Naive thymus-derived CD4-positive, alpha-beta T cell (primary cell): Measurements from ENCODE around the gene SPTBN4. TPM values are rescaled to one million over a fixed set of nuclear protein-coding genes. Genes with fewer than 3 reads are reported as not detected.

ENCODE experiments used
- ATAC-seq: fragments of 150-1000 bp; cut with Tn5 transposase; 2 replicates; pipeline ENCODE4 v1.10.0; 2021; ENCODE audit warnings: mild to moderate bottlenecking, moderate library complexity
- CTCF ChIA-PET: fragments of 350-600 bp; sonication (Branson Sonifier 250); formaldehyde crosslinking; loops from one replicate; lab custom pipeline; 2021; ENCODE audit warnings: antibody characterized with exemption; lab: Charles Lee
- POLR2A ChIA-PET: fragments of 350-600 bp; sonication (Branson Sonifier 250); formaldehyde crosslinking; loops from one replicate; lab custom pipeline; 2021; ENCODE audit warnings: antibody characterized with exemption, inconsistent platforms; lab: Charles Lee
- DNase-seq, 9 donors: peaks; one replicate each; pipeline versions ENCODE4 v3.0.0 to v3.0.0-alpha.2; 2020 to 2022; ENCODE audit warnings: mixed read lengths in 1 of 9
- H3K27ac ChIP-seq: one replicate; pipeline ENCODE4 v1.7.0; 2013; ENCODE audit warnings: mild to moderate bottlenecking, low read depth, low read length, moderate library complexity
- H3K27me3 ChIP-seq, 2 donors: one replicate each; pipeline ENCODE4 v1.7.0; 2013; ENCODE audit warnings: low read length in 2 of 2, mild to moderate bottlenecking in 2 of 2, moderate library complexity in 2 of 2; ENCODE audit not compliant: control insufficient read depth in 2 of 2, insufficient read depth in 2 of 2
- H3K36me3 ChIP-seq, 3 experiments: 1 replicate in 2 of 3; 2 replicates in 1 of 3; pipeline ENCODE4 v1.7.0; 2013; ENCODE audit warnings: low read length in 3 of 3, mild to moderate bottlenecking in 3 of 3, moderate library complexity in 1 of 3; ENCODE audit not compliant: insufficient read depth in 3 of 3, control insufficient read depth in 2 of 3
- H3K4me1 ChIP-seq, 2 donors: one replicate each; pipeline ENCODE4 v1.7.0; 2013; ENCODE audit warnings: low read length in 2 of 2, mild to moderate bottlenecking in 2 of 2, moderate library complexity in 1 of 2; ENCODE audit not compliant: control insufficient read depth in 2 of 2, insufficient read depth in 2 of 2
- H3K4me3 ChIP-seq: 2 replicates; pipeline ENCODE4 v1.7.0; 2013; ENCODE audit warnings: mild to moderate bottlenecking, low read length
- H3K9me3 ChIP-seq, 3 experiments: 1 replicate in 2 of 3; 2 replicates in 1 of 3; pipeline ENCODE4 v1.7.0; 2013; ENCODE audit warnings: low read length in 3 of 3; ENCODE audit not compliant: control insufficient read depth in 2 of 3
- H3K27ac Mint-ChIP-seq, 9 donors: one replicate each; pipeline ENCODE4 v1.8.0; 2020 to 2022; ENCODE audit warnings: mixed read lengths in 9 of 9, mild to moderate bottlenecking in 8 of 9, moderate library complexity in 5 of 9, inconsistent platforms in 2 of 9
- H3K27me3 Mint-ChIP-seq, 5 donors: one replicate each; pipeline ENCODE4 v1.8.0; 2021 to 2022; ENCODE audit warnings: mixed read lengths in 5 of 5, mild to moderate bottlenecking in 1 of 5
- H3K36me3 Mint-ChIP-seq, 5 donors: one replicate each; pipeline ENCODE4 v1.8.0; 2020 to 2022; ENCODE audit warnings: mixed read lengths in 5 of 5, mild to moderate bottlenecking in 3 of 5, inconsistent platforms in 1 of 5
- H3K4me1 Mint-ChIP-seq, 7 donors: one replicate each; pipeline ENCODE4 v1.8.0; 2020 to 2022; ENCODE audit warnings: mixed read lengths in 7 of 7, mild to moderate bottlenecking in 3 of 7, inconsistent platforms in 1 of 7
- H3K4me3 Mint-ChIP-seq, 10 donors: one replicate each; pipeline ENCODE4 v1.8.0; 2020 to 2022; ENCODE audit warnings: mild to moderate bottlenecking in 10 of 10, mixed read lengths in 10 of 10, moderate library complexity in 6 of 10, inconsistent platforms in 2 of 10
- H3K9me3 Mint-ChIP-seq, 11 donors: one replicate each; pipeline ENCODE4 v1.8.0; 2020 to 2022; ENCODE audit warnings: mixed read lengths in 11 of 11, mild to moderate bottlenecking in 4 of 11, inconsistent platforms in 1 of 11, moderate library complexity in 1 of 11
- intact Hi-C, 2 donors: fragments of 100-400 bp; cut with micrococcal nuclease; formaldehyde crosslinking; loops; one replicate each; pipeline ENCODE4 v1.15.1; 2023
- polyA plus RNA-seq, 2 donors: library from polyadenylated mRNA; unstranded; fragments of 300-500 nt; fragmentation: Illumina TruSeq; gene quantifications; one replicate each; pipeline ENCODE4 v1.2.3, GENCODE V29; 2021
- total RNA-seq, 6 experiments: library from RNA in 5 of 6; stranded (reverse) in 5 of 6; gene quantifications; 1 replicate in 5 of 6; 2 replicates in 1 of 6; pipeline ENCODE4 v1.2.3 and lab custom pipeline; 2021 to 2026

The SPTBN4 gene
- total and polyA plus RNA-seq, 7 experiments from 2014 or later: 0.20 to 1.5 (median 0.66) TPM; not detected in 1

DNA sequence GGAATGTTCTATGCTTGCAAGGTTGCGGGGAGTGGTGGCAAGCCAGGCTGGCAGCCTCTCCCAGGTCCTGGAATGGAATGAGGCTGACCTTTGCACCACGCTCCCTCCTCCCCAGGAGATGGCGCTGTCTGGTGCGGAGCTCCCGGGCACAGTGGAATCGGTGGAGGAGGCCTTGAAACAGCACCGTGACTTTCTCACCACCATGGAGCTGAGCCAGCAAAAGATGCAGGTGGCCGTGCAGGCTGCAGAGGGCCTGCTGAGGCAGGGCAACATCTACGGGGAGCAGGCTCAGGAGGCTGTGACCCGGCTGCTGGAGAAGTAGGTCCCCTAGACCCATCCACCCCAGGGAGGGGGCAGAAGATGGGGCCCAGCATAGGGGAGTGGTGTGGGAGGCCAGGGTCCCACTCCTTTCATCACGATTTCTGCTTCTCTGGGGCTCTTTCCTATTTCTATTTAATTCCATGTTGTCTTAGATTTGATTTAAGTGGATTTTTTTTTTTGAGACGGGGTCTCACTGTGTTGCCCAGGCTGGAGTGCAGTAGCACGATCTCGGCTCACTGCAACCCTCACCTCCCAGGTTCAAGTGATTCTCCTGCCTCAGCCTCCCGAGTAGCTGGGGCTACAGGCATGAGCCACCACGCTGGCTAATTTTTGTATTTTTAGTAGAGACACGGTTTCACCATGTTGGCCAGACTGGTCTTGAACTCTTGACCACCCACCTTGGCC, 56.7 kb downstream of the SPTBN4 start:
- ChIA-PET POLR2A (interaction anchor here (0.6 kb wide), 1 partner anchor 52 kb away, joined by 3 read pairs; no protein-coding TSS in a partner anchor), CTCF (interaction anchor here (0.6 kb wide), 1 partner anchor 387 kb away, joined by 3 read pairs; no protein-coding TSS in a partner anchor)
- DNase-seq (peak in 4 of 9 donors; percentile 19 to 56 (median 26)), ATAC-seq (peak; percentile 87)
- Histone ChIP-seq H3K27ac (no peak overlapping the region), H3K4me3 (no peak overlapping the region), H3K4me1 (no peaks in the 10 kb centered on the region), H3K9me3 (no peaks in the 10 kb centered on the region), H3K27me3 (no peaks in the 10 kb centered on the region), H3K36me3 (no peaks in the 10 kb centered on the region)
- Mint-ChIP-seq H3K4me1 (peaks cover 0 to 12% (median 5%) of the 10 kb centered on the region in 7 donors), H3K4me3 (no peak overlapping the region), H3K27me3 (peaks cover 11 to 23% (median 19%) of the 10 kb centered on the region in 5 donors), H3K27ac (no peak overlapping the region), H3K36me3 (peaks cover 0 to 4% (median 0%) of the 10 kb centered on the region in 5 donors), H3K9me3 (peaks cover 0 to 4% (median 0%) of the 10 kb centered on the region in 11 donors)
- intact Hi-C loops: loop anchor here in 1 of 2 donors (2.0 to 10.0 kb wide), 2 partner anchors 59 to 219 kb away; partner anchors contain the start of gene BLVRB

DNA sequence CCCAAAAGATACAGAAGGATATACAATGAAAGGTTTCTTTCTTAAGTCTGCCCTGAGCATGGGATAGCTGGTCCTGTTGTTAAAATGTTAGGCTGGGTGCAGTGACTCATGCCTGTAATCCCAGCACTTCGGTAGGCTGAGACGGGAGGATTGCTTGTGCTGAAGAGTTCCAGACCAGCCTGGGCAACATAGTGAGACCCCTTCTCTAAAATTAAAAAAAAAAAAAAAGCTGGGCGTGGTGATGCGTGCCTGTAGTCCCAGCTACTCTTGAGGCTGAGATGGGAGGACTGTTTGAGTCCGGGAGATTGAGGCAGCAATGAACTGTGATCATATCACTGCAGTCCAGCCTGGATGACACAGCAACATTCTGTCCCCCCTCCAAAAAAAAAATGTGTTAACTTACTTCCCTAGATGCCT, 57.3 kb downstream of the SPTBN4 start:
- no peak overlapping the region for H3K4me3 Mint-ChIP-seq
- intact Hi-C loops: loop anchor here in 1 of 2 donors (10.0 kb wide), 1 partner anchor 219 kb away; no protein-coding TSS in a partner anchor
- DNase-seq (no peak), ATAC-seq (no peak)
- peaks cover 0 to 4% (median 0%) of the 10 kb centered on the region in 5 donors for H3K36me3 Mint-ChIP-seq
- Histone ChIP-seq H3K9me3 (no peaks in the 10 kb centered on the region), H3K4me1 (peaks cover 0 to 5% of the 10 kb centered on the region in 2 donors), H3K4me3 (no peak overlapping the region), H3K36me3 (no peaks in the 10 kb centered on the region), H3K27ac (no peak overlapping the region), H3K27me3 (no peaks in the 10 kb centered on the region)
- H3K4me1 Mint-ChIP-seq: peaks cover 0 to 11% (median 4%) of the 10 kb centered on the region in 7 donors
- ChIA-PET POLR2A (no interaction called here), CTCF (interaction anchor here (0.6 kb wide), 2 partner anchors 67 to 388 kb away, joined by 3 read pairs; no protein-coding TSS in a partner anchor)
- no peak overlapping the region for H3K27ac Mint-ChIP-seq
- peaks cover 9 to 20% (median 13%) of the 10 kb centered on the region in 5 donors for H3K27me3 Mint-ChIP-seq
- peaks cover 0 to 6% (median 0%) of the 10 kb centered on the region in 11 donors for H3K9me3 Mint-ChIP-seq

DNA sequence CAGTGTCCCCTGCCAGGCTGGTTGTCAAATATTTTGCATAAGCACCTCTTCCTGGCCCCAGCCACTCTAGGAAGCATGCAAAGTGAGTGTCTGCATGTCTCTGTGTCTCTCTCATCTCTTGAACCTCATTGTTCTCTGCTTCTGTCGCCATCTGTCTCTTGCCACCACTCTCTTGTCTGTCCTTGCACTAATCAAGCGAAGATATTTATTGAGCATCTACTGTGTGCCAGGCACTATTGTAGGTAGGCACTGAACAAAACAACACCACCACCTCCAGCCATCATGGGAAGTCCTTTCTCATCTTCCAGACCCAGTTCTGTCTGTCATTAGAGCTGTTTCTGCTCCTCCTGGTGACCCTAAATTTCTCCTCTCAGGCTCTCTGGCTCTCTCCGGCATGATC, 57.9 kb downstream of the SPTBN4 start:
- Mint-ChIP-seq H3K4me1 (peaks cover 3 to 14% (median 6%) of the 10 kb centered on the region in 7 donors), H3K4me3 (no peak overlapping the region), H3K36me3 (peaks cover 0 to 4% (median 0%) of the 10 kb centered on the region in 5 donors), H3K27me3 (peaks cover 7 to 18% (median 13%) of the 10 kb centered on the region in 5 donors), H3K9me3 (peaks cover 0 to 6% (median 0%) of the 10 kb centered on the region in 11 donors), H3K27ac (no peak overlapping the region)
- ChIA-PET POLR2A (no interaction called here), CTCF (interaction anchor here (0.6 kb wide), 1 partner anchor 67 kb away, joined by 3 read pairs; no protein-coding TSS in a partner anchor)
- ATAC-seq (no peak), DNase-seq (no peak)
- Histone ChIP-seq H3K36me3 (no peaks in the 10 kb centered on the region), H3K27me3 (no peaks in the 10 kb centered on the region), H3K9me3 (no peaks in the 10 kb centered on the region), H3K4me3 (no peak overlapping the region), H3K4me1 (peaks cover 4 to 10% of the 10 kb centered on the region in 2 donors), H3K27ac (no peak overlapping the region)
- intact Hi-C loops: loop anchor here (5.0 to 10.0 kb wide), 3 partner anchors 220 to 738 kb away; partner anchors contain the start of gene HNRNPUL1 (in 1 of the 2)

DNA sequence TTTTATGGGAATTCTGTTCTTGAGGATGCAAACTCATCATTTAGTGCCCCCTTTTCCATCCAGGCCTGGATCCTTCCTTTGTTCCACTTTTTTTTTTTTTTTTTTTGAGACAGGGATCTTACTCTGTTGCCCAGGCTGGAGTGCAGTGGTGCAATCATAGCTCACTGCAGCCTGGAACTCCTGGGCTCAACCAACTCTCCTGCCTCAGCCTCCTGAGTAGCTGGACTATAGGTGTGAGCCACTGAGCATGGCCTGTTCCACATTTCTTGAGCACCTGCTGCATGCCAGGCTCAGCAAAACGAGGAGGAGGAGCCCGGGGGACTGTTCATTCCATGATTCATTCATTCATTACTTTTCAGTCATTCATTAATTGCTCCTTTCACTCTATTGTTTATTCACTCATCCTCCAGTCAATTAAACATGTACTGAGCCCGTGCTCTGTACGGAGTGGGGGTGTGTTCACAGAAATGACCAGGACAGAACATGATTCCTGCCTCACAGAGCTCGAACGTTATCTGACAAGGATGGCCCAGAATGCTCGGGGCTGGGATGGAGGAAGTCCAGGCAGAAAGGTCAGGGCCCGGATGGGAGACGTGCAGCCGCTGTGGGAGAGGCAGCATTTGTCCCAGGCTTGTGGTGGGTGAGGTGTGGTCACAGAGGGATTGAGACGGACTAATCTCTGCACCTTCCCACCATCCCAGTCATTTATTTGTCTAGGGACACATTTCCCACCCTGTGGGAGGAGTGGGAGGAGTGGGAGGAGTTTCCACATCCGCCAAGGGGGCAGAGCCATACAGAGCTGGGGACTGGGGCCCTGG, 58.6 kb downstream of the SPTBN4 start:
- Mint-ChIP-seq H3K4me3 (no peak overlapping the region), H3K27me3 (peaks cover 2 to 14% (median 9%) of the 10 kb centered on the region in 5 donors), H3K36me3 (peaks cover 0 to 4% (median 0%) of the 10 kb centered on the region in 5 donors), H3K27ac (no peak overlapping the region), H3K4me1 (peaks cover 5 to 14% (median 9%) of the 10 kb centered on the region in 7 donors), H3K9me3 (peaks cover 0 to 6% (median 0%) of the 10 kb centered on the region in 11 donors)
- DNase-seq (no peak), ATAC-seq (no peak)
- intact Hi-C loops: loop anchor here (5.0 to 10.0 kb wide), 3 partner anchors 221 to 737 kb away; partner anchors contain the start of gene HNRNPUL1 (in 1 of the 2)
- H3K4me1 ChIP-seq: peaks cover 9 to 16% of the 10 kb centered on the region in 2 donors
- H3K36me3 ChIP-seq: no peaks in the 10 kb centered on the region
- H3K27me3 ChIP-seq: no peaks in the 10 kb centered on the region
- ChIA-PET CTCF (interaction anchor here (0.7 kb wide), 1 partner anchor 344 kb away, joined by 4 read pairs; no protein-coding TSS in a partner anchor), POLR2A (no interaction called here)
- no peaks in the 10 kb centered on the region for H3K9me3 ChIP-seq
- no peak overlapping the region for H3K4me3 ChIP-seq
- no peak overlapping the region for H3K27ac ChIP-seq

DNA sequence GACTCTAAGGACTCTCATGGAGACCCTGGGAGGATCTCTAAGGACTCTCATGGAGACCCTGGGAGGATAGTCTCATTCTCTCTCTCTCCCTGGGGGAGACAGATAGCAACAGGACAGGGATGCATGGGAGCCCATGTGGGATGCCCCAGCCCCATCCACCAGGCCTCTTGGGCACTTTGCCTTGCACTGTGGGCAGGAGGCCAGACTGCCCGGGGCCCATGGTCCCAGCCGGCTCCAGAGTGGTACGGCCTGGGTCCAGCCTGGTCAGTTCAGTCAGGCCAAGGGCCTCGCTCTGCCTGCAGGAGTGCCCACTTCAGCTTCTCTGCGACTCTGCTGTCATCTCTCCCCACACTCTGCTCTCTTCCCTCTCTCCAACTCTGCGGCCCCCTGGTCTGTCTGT, 61.3 kb downstream of the SPTBN4 start:
- intact Hi-C loops: loop anchor here (2.0 to 10.0 kb wide), 5 partner anchors 21 to 734 kb away; partner anchors contain the start of genes HNRNPUL1 (in 1 of the 2) and SHKBP1 (in 1 of the 2)
- ChIA-PET POLR2A (no interaction called here), CTCF (no interaction called here)
- no peaks in the 10 kb centered on the region for H3K36me3 ChIP-seq
- Mint-ChIP-seq H3K4me1 (peaks cover 5 to 25% (median 12%) of the 10 kb centered on the region in 7 donors), H3K36me3 (peaks cover 0 to 4% (median 0%) of the 10 kb centered on the region in 5 donors), H3K9me3 (peaks cover 0 to 6% (median 0%) of the 10 kb centered on the region in 11 donors), H3K27me3 (peaks cover 13 to 29% (median 19%) of the 10 kb centered on the region in 5 donors), H3K4me3 (no peak overlapping the region), H3K27ac (peak overlapping the region in 1 of 9 donors; percentile 86)
- H3K4me1 ChIP-seq: peaks cover 9 to 16% of the 10 kb centered on the region in 2 donors
- peaks cover 0 to 3% of the 10 kb centered on the region in 2 donors for H3K27me3 ChIP-seq
- H3K9me3 ChIP-seq: no peaks in the 10 kb centered on the region
- no peak overlapping the region for H3K27ac ChIP-seq
- DNase-seq (no peak), ATAC-seq (no peak)
- no peak overlapping the region for H3K4me3 ChIP-seq
